AG10803 (cell line): ENCODE measurements around the gene EPYC.

Source experiments
- DNase-seq: peaks from one replicate; pipeline ENCODE4 v3.0.0; 2010; ENCODE audit warnings: low read depth
- H3K4me3 ChIP-seq: 2 replicates; pipeline ENCODE4 v1.5.1; 2011; ENCODE audit warnings: mild to moderate bottlenecking, low read length, control low read depth
- CTCF ChIP-seq: conservative IDR thresholded peaks from 2 replicates; pipeline ENCODE4 v1.5.1; 2011; ENCODE audit warnings: mild to moderate bottlenecking, low read length, control low read depth, inconsistent platforms

Gene EPYC

DNA sequence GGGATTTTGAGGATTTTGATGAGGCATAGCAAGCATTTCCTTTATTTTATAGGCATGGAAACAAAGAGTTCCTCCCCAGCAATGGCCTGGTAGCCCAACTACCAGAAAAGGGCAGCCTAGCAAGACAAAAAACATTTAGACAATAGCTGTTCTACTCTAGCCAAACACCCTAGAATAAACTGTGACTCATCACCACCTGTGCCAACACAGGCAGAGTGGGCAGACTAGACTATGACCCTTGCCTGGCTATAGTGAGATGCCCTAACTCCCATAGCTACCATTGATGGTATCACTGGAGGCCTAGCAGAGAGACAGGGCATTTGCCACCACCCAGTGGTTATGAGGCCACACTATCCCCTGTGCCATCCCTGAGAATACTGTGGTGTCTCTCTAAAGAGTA lies 34.3 kb downstream of the EPYC start:
- TF ChIP-seq CTCF: no peak
- no peak for DNase-seq

GRCh38 chr12:90969851-90970250 lies 34.9 kb downstream of the EPYC start:
- TF ChIP-seq CTCF: no peak
- no peak for DNase-seq
- no peak overlapping the region for H3K4me3 ChIP-seq

More for the DNA sequence above, 34.3 kb downstream of the EPYC start:
- no peak overlapping the region for H3K4me3 ChIP-seq

DNA sequence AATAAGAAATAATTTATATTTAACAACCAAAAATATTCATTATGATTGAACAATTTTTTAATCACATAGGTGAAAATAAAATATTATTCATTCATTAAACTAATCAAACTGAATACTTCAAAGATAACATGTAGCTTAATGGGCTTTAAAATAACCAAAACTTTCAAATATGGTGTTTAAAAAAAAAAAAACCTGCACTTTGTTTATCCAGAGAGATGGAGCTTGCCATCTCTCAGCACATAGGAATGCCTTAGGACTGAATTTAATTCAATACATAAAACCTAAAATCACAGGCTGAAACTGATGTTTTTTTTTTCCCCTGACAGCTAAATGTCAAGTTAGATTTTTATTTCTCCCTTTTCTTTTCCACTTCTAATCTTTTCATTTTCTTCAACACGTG lies 35.4 kb downstream of the EPYC start:
- no peak overlapping the region for H3K4me3 ChIP-seq
- no peak for DNase-seq
- no peak for TF ChIP-seq CTCF

DNA sequence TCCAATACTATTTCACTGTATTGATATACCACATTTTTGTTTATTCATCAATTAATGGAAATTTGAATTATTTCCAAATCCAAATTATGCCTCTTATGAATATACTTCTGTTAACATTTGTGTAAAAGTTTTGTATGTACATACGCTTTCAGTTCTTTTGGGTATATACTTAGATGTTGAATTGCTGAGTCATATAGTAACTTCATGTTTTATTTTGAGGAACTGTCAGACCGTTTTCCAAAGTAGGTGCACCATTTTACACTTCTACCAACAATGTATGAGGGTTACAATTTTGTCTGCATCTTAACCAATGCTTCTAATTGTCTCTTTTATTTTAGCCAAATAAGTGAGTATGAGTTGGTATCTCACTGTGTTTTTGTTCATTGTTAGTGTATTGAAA lies 39.6 kb downstream of the EPYC start:
- DNase-seq: no peak

GRCh38 chr12:90964616-90965015 lies 40.2 kb downstream of the EPYC start:
- DNase-seq: no peak
- no peak for TF ChIP-seq CTCF
- no peak overlapping the region for H3K4me3 ChIP-seq

More for the DNA sequence above, 39.6 kb downstream of the EPYC start:
- TF ChIP-seq CTCF: no peak
- no peak overlapping the region for H3K4me3 ChIP-seq

DNA sequence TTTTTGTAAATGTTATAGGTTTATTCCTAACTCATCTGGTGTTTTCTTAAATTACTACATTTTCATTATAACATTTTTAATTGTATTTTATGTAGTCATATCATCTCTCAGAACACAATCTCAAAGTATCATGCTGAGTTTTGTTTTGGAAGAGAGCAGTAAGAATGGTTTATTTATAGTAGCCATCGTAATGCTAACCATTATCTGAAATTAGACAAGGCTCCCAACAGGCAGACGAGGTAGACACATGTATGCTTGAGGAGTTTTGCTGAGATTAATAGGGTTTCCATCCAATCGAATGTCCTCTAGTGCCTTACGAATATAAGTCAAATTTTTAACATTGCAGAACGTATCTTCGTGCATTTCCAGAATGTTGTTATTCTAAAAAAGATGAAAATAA lies 40.8 kb downstream of the EPYC start:
- H3K4me3 ChIP-seq: no peak overlapping the region
- DNase-seq: no peak

GRCh38 chr12:90961154-90961553 lies 43.6 kb downstream of the EPYC start:
- TF ChIP-seq CTCF: no peak
- H3K4me3 ChIP-seq: no peak overlapping the region
- no peak for DNase-seq

More for the DNA sequence above, 40.8 kb downstream of the EPYC start:
- TF ChIP-seq CTCF: no peak
